Mucosa of descending colon (tissue), 3 donors: Measurements from ENCODE around the gene RRP12. TPM values are rescaled to one million over a fixed set of nuclear protein-coding genes. Genes with fewer than 3 reads are reported as not detected.

ENCODE experiments used
- ATAC-seq: fragments of 200-7000 bp; cut with Tn5 transposase; one replicate; pipeline ENCODE4 v1.9.1; 2020; ENCODE audit warnings: mild to moderate bottlenecking, moderate library complexity
- DNase-seq, 3 donors: peaks; one replicate each; pipeline ENCODE4 v3.0.0-alpha.2; 2020
- H3K36me3 ChIP-seq: fragments of 200-600 bp; one replicate; pipeline ENCODE4 v1.8.0; 2021; ENCODE audit warnings: low read depth, mild to moderate bottlenecking
- H3K4me1 ChIP-seq: fragments of 200-600 bp; one replicate; pipeline ENCODE4 v1.8.0; 2021; ENCODE audit warnings: low read depth, mild to moderate bottlenecking
- H3K4me3 ChIP-seq: fragments of 200-600 bp; one replicate; pipeline ENCODE4 v1.8.0; 2021; ENCODE audit warnings: mild to moderate bottlenecking
- H3K9me3 ChIP-seq: fragments of 200-600 bp; one replicate; pipeline ENCODE4 v1.8.0; 2021; ENCODE audit warnings: mild to moderate bottlenecking
- intact Hi-C, 2 donors: fragments of 100-400 bp; cut with DNase I in 1 of 2; cut with micrococcal nuclease in 1 of 2; formaldehyde crosslinking; loops; one replicate each; pipeline versions ENCODE4 v1.11.0 to v1.11.1; 2022; cut with DNase I, micrococcal nuclease
- total RNA-seq, 3 donors: library from RNA; stranded (reverse); fragmentation: NEBNext Ultra II Directional in 2 of 3; extraction: Animal tissue kit (Norgen Biotek cat#: 25700) in 2 of 3; gene quantifications; one replicate each; pipeline versions ENCODE4 v1.2.1 to v1.2.4, GENCODE V29; 2021 to 2023
- TF ChIP-seq, protein P1 (sequence below): fragments of 200-600 bp; IDR thresholded peaks from one replicate; pipeline ENCODE4 v1.8.0; 2022; ENCODE audit warnings: antibody characterized with exemption, mild to moderate bottlenecking
- donor health status: DM: no; HTN: no; CAD: no; lungs with moderate emphysema.
- donor health status: DM: no; HTN: no; CAD: no.
- donor health status: DM: no; HTN: yes; CAD: no.

RRP12 gene
- total RNA-seq, 3 donors from 2014 or later, result 14.6 to 19.4 (median 16.9) TPM

GRCh38 chr10:97336006-97336405, 65.1 kb downstream of the RRP12 start:
- Histone ChIP-seq H3K4me3 (no peak overlapping the region), H3K4me1 (peaks cover 30% of the 10 kb centered on the region), H3K9me3 (no peaks in the 10 kb centered on the region), H3K36me3 (no peaks in the 10 kb centered on the region)
- no peak for DNase-seq
- intact Hi-C loops, result no loop called here
- TF ChIP-seq, protein P1, sequence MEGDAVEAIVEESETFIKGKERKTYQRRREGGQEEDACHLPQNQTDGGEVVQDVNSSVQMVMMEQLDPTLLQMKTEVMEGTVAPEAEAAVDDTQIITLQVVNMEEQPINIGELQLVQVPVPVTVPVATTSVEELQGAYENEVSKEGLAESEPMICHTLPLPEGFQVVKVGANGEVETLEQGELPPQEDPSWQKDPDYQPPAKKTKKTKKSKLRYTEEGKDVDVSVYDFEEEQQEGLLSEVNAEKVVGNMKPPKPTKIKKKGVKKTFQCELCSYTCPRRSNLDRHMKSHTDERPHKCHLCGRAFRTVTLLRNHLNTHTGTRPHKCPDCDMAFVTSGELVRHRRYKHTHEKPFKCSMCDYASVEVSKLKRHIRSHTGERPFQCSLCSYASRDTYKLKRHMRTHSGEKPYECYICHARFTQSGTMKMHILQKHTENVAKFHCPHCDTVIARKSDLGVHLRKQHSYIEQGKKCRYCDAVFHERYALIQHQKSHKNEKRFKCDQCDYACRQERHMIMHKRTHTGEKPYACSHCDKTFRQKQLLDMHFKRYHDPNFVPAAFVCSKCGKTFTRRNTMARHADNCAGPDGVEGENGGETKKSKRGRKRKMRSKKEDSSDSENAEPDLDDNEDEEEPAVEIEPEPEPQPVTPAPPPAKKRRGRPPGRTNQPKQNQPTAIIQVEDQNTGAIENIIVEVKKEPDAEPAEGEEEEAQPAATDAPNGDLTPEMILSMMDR, result no peak
- no peak for ATAC-seq

DNA sequence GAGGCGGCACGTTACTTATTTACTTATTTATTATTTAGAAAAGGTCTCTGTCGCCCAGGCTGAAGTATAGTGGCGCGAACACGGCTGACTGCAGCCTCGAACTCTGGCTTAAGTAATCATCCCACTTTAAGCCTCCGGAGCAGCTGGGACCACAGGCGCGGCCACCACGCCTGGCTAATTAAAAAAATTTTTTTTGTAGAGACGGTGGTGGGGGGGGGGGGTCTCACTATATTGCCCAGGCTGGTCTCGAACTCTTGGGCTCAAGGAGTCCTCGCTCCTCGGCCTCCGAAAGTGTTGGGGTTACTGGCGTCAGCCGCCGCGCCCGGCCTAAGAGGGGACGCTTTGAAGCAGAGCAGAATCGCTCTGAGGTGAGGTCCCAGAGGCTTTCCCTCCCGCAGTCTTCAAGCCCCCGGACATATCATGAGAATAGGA, 65.9 kb downstream of the RRP12 start:
- DNase-seq (peak in 2 of 3 donors; percentile 52 to 67), ATAC-seq (no peak)
- TF ChIP-seq, protein P1, result no peak
- H3K9me3 ChIP-seq, result no peaks in the 10 kb centered on the region
- intact Hi-C loops, result no loop called here
- no peaks in the 10 kb centered on the region for H3K36me3 ChIP-seq
- peak overlapping the region; percentile 80 for H3K4me3 ChIP-seq
- H3K4me1 ChIP-seq, result peaks cover 38% of the 10 kb centered on the region

DNA sequence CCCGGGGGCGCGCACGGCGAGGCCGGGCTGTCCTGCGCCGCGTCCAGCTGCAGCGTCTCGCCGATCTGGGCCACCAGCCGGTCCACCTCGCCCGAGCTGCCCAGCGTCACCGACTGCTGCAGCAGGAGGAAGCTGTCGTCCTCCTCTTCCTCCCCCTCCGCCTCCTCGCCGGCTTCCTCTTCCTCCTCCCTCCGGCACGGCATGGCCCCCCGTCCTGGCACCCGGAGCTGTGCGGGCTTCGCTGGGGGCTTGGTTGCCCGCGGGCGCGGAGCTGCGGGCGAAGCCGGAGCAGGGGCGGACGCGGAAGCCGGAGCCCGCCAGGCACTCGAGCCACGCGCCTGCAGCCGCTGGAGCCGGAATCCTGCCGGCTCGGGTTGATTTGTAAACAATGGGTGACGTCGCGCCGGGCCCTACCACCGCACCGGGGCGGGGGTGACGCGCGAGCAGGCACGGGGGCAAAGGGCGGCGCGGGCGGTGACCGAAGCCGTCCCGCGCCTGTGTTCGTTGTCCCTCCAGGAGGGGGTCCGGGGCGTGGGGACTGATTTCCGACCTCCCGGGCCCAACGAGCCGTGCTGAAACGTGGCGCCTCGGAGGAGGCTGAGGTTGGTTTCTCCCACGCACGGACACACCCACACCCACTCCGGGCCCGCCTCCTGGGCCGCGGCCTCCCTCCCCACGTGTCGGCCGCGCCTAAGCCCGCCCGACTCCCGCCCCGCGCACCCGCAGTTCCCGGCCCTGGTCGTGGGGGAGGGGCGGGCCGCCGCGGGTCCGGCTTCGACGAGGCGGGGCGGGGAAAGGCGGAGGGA, 66.6 kb downstream of the RRP12 start, which contains the start of gene FRAT2:
FRAT2 (minus strand) TSS at position 360 of the 806 bp plus-strand sequence; CDS start at position 203, 157 bp downstream.
- intact Hi-C loops, result no loop called here
- H3K36me3 ChIP-seq, result no peaks in the 10 kb centered on the region
- peak; percentile 93 to 96 (median 95) for DNase-seq
- H3K9me3 ChIP-seq, result no peaks in the 10 kb centered on the region
- H3K4me1 ChIP-seq, result peaks cover 44% of the 10 kb centered on the region
- peak; percentile 89 for ATAC-seq
- peak within 1 kb of the TSS; percentile 80 for H3K4me3 ChIP-seq
- TF ChIP-seq, protein P1, result no peak

GRCh38 chr10:97333601-97334369, 67.4 kb downstream of the RRP12 start:
- H3K4me3 ChIP-seq, result peak overlapping the region; percentile 80
- DNase-seq (peak; percentile 64 to 84 (median 76)), ATAC-seq (peak; percentile 44)
- no peaks in the 10 kb centered on the region for H3K36me3 ChIP-seq
- intact Hi-C loops, result no loop called here
- peaks cover 52% of the 10 kb centered on the region for H3K4me1 ChIP-seq
- TF ChIP-seq, protein P1, result no peak
- H3K9me3 ChIP-seq, result no peaks in the 10 kb centered on the region

DNA sequence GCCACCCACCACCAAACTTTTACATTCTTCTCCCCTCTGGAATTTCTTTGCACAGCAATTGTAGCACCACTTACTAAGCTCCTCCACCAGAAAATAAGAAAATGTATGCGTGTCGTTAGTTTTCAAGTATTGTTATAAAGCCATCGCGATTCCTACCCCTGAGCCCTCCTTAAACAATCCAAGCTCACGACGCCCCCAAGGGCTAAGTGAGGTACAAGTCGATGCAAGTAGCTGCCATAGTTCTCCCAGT, 67.9 kb downstream of the RRP12 start:
- no peak for DNase-seq
- TF ChIP-seq, protein P1, result no peak
- Histone ChIP-seq H3K4me3 (peak overlapping the region; percentile 80), H3K36me3 (no peaks in the 10 kb centered on the region), H3K4me1 (peaks cover 56% of the 10 kb centered on the region), H3K9me3 (no peaks in the 10 kb centered on the region)
- intact Hi-C loops, result no loop called here
- no peak for ATAC-seq
